SJCRH30 (cell line): ENCODE measurements around the gene TRIM50. TPM values are rescaled to one million over a fixed set of nuclear protein-coding genes. Genes with fewer than 3 reads are reported as not detected.
"Not testable (repeated sequence)": the region's sequence is repeated elsewhere in the genome, so short reads cannot be mapped to it uniquely, and the experiment has no call there.

ENCODE experiments used
- DNase-seq, 2 experiments: peaks; one replicate each; pipeline ENCODE4 v3.0.0-alpha.2; 2015 to 2020
- H3K27ac ChIP-seq: fragments of 250-450 bp; sonication (Bioruptor Pico); 2 replicates; pipeline ENCODE4 v1.5.1; 2020; ENCODE audit warnings: mild to moderate bottlenecking, moderate library complexity
- H3K27me3 ChIP-seq: fragments of 250-450 bp; sonication (Bioruptor Pico); 2 replicates; pipeline ENCODE4 v1.5.1; 2020; ENCODE audit warnings: mild to moderate bottlenecking, moderate library complexity
- H3K36me3 ChIP-seq: fragments of 250-450 bp; sonication (Bioruptor Pico); 2 replicates; pipeline ENCODE4 v1.5.1; 2020; ENCODE audit warnings: mild to moderate bottlenecking, moderate library complexity
- H3K4me1 ChIP-seq: fragments of 250-450 bp; sonication (Bioruptor Pico); 2 replicates; pipeline ENCODE4 v1.5.1; 2020; ENCODE audit warnings: mild to moderate bottlenecking, moderate library complexity
- H3K4me3 ChIP-seq: fragments of 250-450 bp; sonication (Bioruptor Pico); 2 replicates; pipeline ENCODE4 v1.5.1; 2020; ENCODE audit warnings: mild to moderate bottlenecking, moderate library complexity
- H3K9me3 ChIP-seq: fragments of 250-450 bp; sonication (Bioruptor Pico); replicated peaks from 2 replicates; pipeline ENCODE4 v1.5.1; 2020; ENCODE audit warnings: mild to moderate bottlenecking, moderate library complexity
- total RNA-seq: library from RNA; depleted of rRNA; stranded (reverse); fragments of >200 nt; shearing (Covaris generic); gene quantifications from 2 replicates; pipeline ENCODE4 v1.2.3, GENCODE V29; 2014; rRNA removed

TRIM50 gene
- total RNA-seq, 1 experiment from 2014 or later, result not detected

DNA sequence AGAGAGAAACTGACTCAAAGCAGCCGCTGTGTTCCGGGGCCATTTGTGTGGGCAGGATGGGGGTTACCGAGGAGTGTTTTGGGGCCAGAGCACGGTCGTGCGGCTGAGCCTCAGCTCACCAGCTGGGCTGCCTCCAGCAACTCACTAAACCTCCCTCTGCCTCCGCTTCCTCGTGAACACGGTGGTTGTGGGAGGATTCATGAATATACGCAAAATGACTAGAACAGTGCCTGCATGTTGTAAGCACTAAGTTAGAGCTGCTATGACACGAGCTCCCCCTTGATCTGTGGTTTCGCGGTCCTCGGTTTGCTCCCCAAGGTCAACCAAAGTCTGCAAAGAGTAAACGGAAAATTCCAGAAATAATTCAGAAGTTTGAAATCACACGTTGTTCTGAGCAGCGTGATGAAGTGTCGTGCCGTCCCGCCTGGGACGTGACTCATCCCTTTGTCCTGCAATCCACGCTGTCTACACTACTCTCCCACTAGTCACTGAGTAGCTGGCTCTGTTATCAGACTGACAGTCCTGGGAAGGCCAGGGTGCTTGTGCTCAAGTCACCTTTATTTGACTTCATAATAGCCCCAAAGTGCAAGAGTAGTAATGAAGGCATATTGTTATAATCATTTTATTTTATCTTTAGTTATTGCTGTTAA lies 61.0 kb downstream of the TRIM50 start:
- not testable (repeated sequence) for H3K27ac ChIP-seq, H3K27me3 ChIP-seq, H3K4me3 ChIP-seq, H3K9me3 ChIP-seq, H3K36me3 ChIP-seq, H3K4me1 ChIP-seq, DNase-seq

Other genes starting within 250 kb of the TRIM50 start
- not detected in 2 replicates for gene SPDYE9, start 242.0 kb downstream of the TRIM50 start, total RNA-seq
- 6.8 and 7.5 TPM in 2 replicates for gene NSUN5, start 19.3 kb downstream of the TRIM50 start, total RNA-seq
- not detected in 2 replicates for gene FKBP6, start 79 bp upstream of the TRIM50 start, total RNA-seq
- gene FZD9, start 105.7 kb upstream of the TRIM50 start, total RNA-seq, result not detected in 2 replicates
- gene BAZ1B, start 194.2 kb upstream of the TRIM50 start, total RNA-seq, result 128 and 139 TPM in 2 replicates
- 38.8 and 39.7 TPM in 2 replicates for gene BCL7B, start 229.6 kb upstream of the TRIM50 start, total RNA-seq